KBM-7 (cell line): ENCODE data around the gene NPY5R.

Experiments
- DNase-seq: peaks from one replicate; pipeline ENCODE4 v3.0.0-alpha.2; 2015
- in situ Hi-C: fragments of 300-500 bp; cut with MboI; formaldehyde crosslinking; loops from 2 replicates; pipeline ENCODE4 v1.14.3; 2020; ENCODE audit warnings: low sequenced_read_pairs, low pct_unique_long_range_greater_than_20kb, mixed read lengths

NPY5R gene

DNA sequence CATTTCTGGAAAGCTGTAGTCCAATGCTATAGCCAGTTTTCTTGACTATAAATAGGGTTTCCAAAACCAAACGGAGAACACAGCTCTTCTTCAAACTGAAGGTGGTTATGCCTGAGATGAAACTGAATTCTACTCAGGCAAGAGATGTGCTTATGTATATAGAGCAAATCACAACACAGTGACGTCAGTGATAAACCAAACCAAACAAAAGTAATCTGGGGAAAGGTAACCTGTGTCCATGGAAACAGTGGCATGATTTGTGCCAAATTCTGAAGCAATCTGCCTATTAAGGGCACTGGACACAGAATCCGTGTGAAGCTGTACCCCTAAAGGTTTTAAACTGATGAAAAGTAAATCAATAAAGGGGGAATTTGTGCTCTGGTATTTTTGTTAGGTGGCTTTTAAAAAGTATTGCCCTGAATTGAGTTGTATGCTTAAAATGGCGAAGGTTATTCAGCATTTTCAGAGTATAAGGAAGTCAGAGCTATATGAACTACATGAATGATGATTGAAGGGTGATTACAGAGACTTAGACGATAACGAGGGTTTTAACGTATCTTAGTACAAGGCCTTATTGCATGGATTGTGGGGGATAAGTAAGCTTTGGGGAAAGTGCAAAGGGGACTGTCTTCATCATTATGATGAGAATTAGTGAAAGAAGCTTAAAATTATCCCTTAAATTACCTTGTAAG lies 38.6 kb downstream of the NPY5R start:
- in situ Hi-C loops, result no loop called here
- DNase-seq, result no peak

DNA sequence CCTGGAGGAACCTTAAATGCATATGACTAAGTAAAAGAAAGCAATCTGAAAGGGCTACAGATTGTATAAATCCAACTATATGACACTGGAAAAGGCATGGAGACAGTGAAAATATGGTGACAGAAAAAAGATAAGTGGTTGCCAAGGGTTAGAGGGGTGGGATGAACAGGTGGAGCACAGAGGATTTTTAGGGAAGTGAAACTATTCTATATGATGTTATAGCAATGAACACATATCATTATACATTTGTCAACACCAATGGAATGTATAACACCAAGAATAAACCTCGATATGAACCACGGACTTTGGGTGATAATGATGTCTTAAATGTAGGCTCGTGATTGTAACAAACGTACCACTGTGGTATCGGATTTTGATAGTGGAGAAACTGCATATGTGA lies 40.7 kb downstream of the NPY5R start:
- in situ Hi-C loops, result no loop called here
- DNase-seq, result no peak

DNA sequence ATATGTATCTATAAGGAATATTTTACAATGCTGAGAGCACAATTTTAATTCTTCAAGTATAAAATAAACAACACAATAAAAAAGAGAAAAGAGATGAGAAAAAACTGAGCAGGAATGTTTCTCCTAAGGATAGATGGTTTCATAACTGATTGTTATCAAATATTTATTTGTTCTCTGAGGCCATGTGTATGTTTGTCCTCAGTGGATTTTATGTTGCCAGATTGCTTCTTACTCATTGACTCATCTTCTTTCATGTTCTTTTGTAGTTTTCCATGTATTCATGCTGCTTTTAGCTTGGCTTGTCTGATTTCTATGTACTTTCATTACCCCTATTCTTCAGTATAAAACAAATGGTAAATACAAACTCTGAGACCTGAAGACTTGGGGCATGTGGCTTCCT lies 41.2 kb downstream of the NPY5R start:
- no peak for DNase-seq
- in situ Hi-C loops, result no loop called here

DNA sequence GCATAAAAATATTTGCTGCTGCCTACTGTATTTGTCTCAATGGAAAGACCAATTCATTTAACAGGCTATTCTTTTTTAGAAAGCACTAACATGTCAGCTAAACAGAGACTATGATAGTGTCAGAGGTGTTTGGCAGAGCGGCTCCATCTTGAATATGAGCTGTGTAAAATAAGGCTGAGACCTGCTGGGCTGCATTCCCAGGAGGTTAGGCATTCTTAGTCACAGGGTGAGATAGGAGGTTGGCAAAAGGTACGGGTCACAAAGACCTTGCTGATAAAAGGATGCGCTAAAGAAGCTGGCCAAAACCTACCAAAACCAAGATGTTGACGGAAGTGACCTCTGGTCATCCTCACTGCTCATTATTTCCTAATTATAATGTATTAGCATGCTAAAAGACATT lies 41.8 kb downstream of the NPY5R start:
- DNase-seq, result no peak
- in situ Hi-C loops, result no loop called here

DNA sequence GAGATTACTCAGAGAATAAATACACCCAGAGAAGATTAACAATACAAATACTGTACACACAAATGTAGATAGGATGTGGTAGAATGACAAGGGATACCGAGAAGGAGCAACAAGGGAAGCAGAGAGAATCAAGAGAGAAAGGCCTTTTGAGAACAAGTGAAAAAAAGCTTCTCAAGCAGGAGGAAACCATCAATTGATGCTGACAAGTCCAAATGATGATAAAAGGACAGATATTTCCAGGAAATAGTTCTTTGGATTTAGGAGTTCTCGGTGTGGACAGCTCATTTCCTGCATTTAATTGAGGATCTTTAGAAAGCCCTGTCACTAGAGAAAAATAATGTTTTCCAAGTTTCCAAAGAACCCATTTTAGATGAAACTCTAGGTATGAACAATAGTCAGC lies 48.1 kb downstream of the NPY5R start:
- no peak for DNase-seq
- in situ Hi-C loops, result no loop called here

DNA sequence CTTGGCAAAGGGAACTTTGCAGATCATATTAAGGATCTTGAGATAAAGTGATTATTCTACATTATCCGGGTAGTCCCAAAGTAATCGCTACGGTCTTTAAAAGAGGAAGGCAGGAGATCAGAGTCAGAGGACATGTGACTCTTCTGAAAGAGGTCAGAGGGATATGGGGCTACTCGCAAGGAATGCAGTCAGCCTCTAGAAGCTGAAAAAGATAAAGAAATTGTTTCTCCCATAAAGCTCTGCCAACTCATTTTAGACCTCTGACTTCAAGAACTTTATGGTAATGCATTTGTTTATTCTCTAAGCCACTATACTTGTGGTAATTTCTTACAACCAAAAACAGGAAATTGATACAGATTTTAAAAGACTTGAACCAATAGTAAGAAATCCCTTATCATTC lies 48.6 kb downstream of the NPY5R start:
- in situ Hi-C loops, result no loop called here
- DNase-seq, result no peak

DNA sequence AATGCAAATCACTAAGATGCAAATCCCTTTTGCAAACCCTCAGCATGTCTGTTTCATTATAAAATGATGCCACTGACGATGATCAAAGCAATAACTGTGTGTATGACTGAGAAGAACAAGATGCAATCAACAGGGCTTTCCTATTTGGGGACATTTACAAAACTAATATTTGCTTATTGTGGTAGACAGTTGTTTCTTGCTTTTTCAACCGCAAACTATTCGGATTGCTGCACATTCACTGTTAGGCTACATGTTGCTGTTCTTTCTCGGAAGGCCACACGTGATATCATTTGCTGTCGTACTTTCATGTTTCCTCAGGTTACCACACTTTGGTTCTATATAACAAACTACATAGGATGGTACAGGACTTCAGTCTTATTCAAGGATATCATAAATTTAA lies 49.8 kb downstream of the NPY5R start:
- DNase-seq, result no peak
- in situ Hi-C loops, result no loop called here

DNA sequence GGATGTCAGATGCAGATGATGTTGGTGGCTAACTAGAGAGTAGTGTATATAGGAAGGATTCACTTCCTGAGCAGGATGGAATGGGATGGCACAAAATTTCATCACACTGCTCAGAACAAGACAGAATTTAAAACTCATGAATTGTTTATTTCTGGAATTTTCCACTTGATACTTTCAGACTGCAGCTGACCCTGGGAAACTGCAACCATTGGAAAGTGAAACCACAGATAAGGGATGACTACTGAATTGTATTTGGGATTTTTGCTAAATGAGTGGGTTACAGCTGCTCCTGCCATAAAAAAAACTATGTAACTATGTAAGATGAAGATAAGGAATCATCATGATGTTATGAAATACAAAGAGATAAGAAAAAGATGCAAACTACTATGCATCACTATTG lies 51.4 kb downstream of the NPY5R start:
- DNase-seq, result no peak
- in situ Hi-C loops, result no loop called here

DNA sequence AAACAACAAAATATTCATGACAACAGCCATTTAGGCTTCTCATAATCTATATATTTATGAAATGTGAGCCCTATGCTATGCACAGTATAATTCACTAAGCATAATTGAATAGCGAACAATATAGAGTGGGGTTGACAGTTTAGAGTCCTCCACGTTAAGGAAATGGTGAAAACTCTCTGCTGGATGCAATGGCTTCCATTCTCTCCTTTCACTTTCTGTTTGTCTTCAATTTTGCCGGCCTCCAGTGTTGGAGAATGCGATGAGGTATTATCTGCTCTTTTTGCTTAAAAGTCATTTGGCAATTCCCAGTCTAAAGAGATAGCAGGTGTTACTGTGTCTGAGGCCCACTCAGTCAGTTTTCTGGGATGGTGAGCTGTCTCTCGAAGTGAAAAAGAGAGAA lies 52.1 kb downstream of the NPY5R start:
- no peak for DNase-seq
- in situ Hi-C loops, result no loop called here

DNA sequence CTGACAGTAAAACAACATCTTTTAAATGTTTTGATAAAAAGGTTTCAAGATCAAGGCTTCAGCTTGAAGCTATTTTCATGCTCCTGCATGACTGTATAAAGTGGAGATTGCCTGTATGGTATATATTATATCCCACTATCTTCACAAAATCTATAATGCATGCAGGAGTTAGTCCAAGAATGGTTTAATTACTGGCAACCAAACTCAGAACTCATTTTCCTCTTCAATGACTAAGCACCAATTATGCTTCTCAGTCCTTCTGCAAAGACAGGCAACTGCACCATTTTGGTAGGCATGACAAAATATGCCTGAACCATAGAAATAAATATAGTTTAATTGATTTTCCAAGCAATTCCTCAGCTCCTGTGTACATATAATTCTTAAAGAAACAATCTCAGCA lies 54.5 kb downstream of the NPY5R start:
- no peak for DNase-seq
- in situ Hi-C loops, result no loop called here

DNA sequence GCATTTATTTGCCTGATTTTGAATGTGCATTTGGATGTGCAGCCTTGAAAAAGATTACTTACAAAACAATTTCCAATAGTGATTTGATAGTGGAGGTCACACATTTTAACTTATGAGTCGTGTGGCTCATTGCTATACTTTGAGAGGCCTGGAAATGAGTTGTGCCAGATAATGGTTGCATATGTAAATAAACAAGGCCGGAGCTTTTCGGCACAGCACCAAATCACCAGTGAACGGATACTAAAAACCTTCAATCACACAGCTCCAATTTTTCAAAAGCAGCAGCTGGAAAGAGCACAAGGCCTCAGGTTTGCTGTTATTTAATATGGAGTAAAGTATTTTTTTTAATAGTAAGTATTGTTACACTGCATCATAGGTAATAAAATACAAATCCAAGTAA lies 57.2 kb downstream of the NPY5R start:
- no peak for DNase-seq
- in situ Hi-C loops, result no loop called here
